ENCODE measurements around the gene ETNK1.
"Not testable (repeated sequence)": the region's sequence is repeated elsewhere in the genome, so short reads cannot be mapped to it uniquely, and the experiment has no call there.

The ETNK1 gene

DNA sequence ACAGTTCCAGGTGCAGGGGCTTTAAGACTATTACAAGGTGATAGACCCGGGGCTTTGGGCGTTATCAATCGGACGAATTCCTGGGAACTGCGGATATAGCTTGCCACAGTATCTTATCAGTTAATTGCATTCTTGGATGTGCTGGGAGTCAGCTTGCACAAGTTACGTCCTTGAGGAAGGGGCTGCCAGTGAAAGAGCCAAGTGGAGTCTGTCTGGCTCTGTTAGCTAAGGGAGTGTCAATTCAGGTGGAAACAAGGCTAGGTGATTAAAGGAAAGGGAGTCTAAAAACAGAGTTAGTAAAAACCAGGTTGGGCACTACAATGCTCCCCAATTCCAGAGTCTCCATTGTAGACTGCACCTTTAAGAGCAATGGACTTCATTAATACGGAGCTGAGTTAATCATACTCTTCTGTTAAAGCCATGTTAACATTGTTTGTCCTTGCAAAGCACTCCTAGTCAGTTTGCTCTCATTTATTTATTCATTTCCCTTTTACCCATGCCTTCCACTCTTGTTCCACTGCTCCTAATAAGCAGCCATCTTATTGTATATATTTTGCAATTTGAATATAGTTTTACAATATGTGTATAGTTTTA, 76.3 kb downstream of the ETNK1 start:
- not testable (repeated sequence) for H3K18ac ChIP-seq (ENCODE audit: low read length); H4K8ac ChIP-seq (ENCODE audit: low read depth, low read length); H2BK120ac ChIP-seq (ENCODE audit: low read depth, low read length); H3K4me2 ChIP-seq (ENCODE audit: low read length); H3K4me1 ChIP-seq (ENCODE audit: control insufficient read depth, low read depth, low read length); H3K79me2 ChIP-seq (ENCODE audit: control insufficient read depth, insufficient read depth, low read length); H3K79me1 ChIP-seq (ENCODE audit: low read length); H3K4me3 ChIP-seq (ENCODE audit: low read length); H2AK5ac ChIP-seq (ENCODE audit: low read length); H4K5ac ChIP-seq (ENCODE audit: low read length); H3K4ac ChIP-seq (ENCODE audit: low read depth, low read length); H2BK15ac ChIP-seq (replicated peaks; ENCODE audit: low read depth); H3K27me3 ChIP-seq (ENCODE audit: insufficient read depth, low read length, poor library complexity); H3K23ac ChIP-seq (ENCODE audit: low read length); H3K36me3 ChIP-seq (ENCODE audit: control insufficient read depth, insufficient read depth, low read length)
- WGBS (ENCODE audit: extremely low coverage, insufficient coverage, low lambda C conversion rate), result no CpG with 5 or more reads among the region's 7 CpGs
- DNase-seq, result peak; percentile 77
- H3K27ac ChIP-seq (ENCODE audit: low read depth, low read length), result peak overlapping the region; percentile 86
- peak overlapping the region; percentile 70 for H3K56ac ChIP-seq (ENCODE audit: low read length)
- H3K9ac ChIP-seq (ENCODE audit: low read length), result peak overlapping the region; percentile 29
- H2BK5ac ChIP-seq (ENCODE audit: low read length), result peak overlapping the region; percentile 89

DNA sequence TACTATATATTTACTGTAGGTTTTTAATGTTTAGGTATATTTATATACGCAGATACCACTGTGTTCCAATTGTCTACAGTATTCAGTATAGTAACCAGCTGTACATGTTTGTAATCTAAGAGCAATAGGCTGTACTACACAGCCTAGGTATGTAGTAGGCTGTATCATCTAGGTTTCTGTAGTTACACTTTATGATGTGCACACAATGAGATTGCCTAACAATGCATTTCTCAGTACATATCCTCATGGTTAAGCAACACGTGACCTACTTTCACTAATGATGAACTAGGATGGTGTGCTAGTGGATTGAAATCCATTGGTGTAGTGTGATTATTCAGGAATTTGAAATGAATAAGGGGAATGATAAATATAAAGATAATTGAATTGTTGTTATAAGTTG, 77.7 kb downstream of the ETNK1 start:
- Histone ChIP-seq H3K36me3 (ENCODE audit: control insufficient read depth, insufficient read depth, low read length) (no peaks in the 10 kb centered on the region), H2AK5ac (ENCODE audit: low read length) (no peak overlapping the region), H3K79me1 (ENCODE audit: low read length) (no peaks in the 10 kb centered on the region), H2BK5ac (ENCODE audit: low read length) (no peak overlapping the region), H3K56ac (ENCODE audit: low read length) (no peak overlapping the region), H3K18ac (ENCODE audit: low read length) (no peak overlapping the region), H3K4me3 (ENCODE audit: low read length) (no peak overlapping the region), H3K4me1 (ENCODE audit: control insufficient read depth, low read depth, low read length) (peaks cover 5% of the 10 kb centered on the region), H4K8ac (ENCODE audit: low read depth, low read length) (no peak overlapping the region), H3K9ac (ENCODE audit: low read length) (no peak overlapping the region), H3K27me3 (ENCODE audit: insufficient read depth, low read length, poor library complexity) (no peaks in the 10 kb centered on the region), H3K23ac (ENCODE audit: low read length) (no peak overlapping the region), H3K4ac (ENCODE audit: low read depth, low read length) (no peak overlapping the region), H2BK120ac (ENCODE audit: low read depth, low read length) (no peak overlapping the region), H3K4me2 (ENCODE audit: low read length) (no peak overlapping the region), H2BK15ac (replicated peaks; ENCODE audit: low read depth) (no peak overlapping the region), H4K5ac (ENCODE audit: low read length) (no peak overlapping the region), H3K79me2 (ENCODE audit: control insufficient read depth, insufficient read depth, low read length) (no peaks in the 10 kb centered on the region), H3K27ac (ENCODE audit: low read depth, low read length) (no peak overlapping the region)
- DNase-seq, result no peak
- no CpG with 5 or more reads among the region's 2 CpGs for WGBS (ENCODE audit: extremely low coverage, insufficient coverage, low lambda C conversion rate)

DNA sequence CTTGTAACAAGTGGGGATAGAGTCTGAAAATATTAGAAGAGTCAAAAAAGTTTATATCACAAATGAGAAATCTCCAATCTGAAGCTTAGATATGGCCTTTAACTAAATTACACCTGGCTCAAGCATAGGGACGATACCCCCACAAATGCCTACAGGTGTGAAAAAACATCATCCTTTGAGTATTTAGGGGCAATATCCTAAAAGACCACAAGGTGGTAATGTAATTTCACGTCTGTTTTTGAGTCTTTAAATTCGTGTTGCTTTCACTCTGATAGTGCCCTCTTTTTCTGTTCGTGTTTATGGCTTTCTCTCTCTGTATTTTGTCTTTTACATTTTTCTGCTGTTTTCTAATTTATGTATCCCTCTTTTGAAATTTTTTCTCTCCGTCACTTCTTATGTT, 84.3 kb downstream of the ETNK1 start:
- no CpG with 5 or more reads among the region's 5 CpGs for WGBS (ENCODE audit: extremely low coverage, insufficient coverage, low lambda C conversion rate)
- Histone ChIP-seq H3K9ac (ENCODE audit: low read length) (no peak overlapping the region), H3K18ac (ENCODE audit: low read length) (no peak overlapping the region), H3K27me3 (ENCODE audit: insufficient read depth, low read length, poor library complexity) (no peaks in the 10 kb centered on the region), H3K23ac (ENCODE audit: low read length) (no peak overlapping the region), H2AK5ac (ENCODE audit: low read length) (no peak overlapping the region), H2BK15ac (replicated peaks; ENCODE audit: low read depth) (no peak overlapping the region), H3K36me3 (ENCODE audit: control insufficient read depth, insufficient read depth, low read length) (no peaks in the 10 kb centered on the region), H4K8ac (ENCODE audit: low read depth, low read length) (no peak overlapping the region), H2BK5ac (ENCODE audit: low read length) (no peak overlapping the region), H3K79me1 (ENCODE audit: low read length) (no peaks in the 10 kb centered on the region), H3K56ac (ENCODE audit: low read length) (no peak overlapping the region), H4K5ac (ENCODE audit: low read length) (no peak overlapping the region), H3K27ac (ENCODE audit: low read depth, low read length) (no peak overlapping the region), H2BK120ac (ENCODE audit: low read depth, low read length) (no peak overlapping the region), H3K79me2 (ENCODE audit: control insufficient read depth, insufficient read depth, low read length) (no peaks in the 10 kb centered on the region), H3K4me1 (ENCODE audit: control insufficient read depth, low read depth, low read length) (no peaks in the 10 kb centered on the region), H3K4ac (ENCODE audit: low read depth, low read length) (no peak overlapping the region), H3K4me3 (ENCODE audit: low read length) (no peak overlapping the region), H3K4me2 (ENCODE audit: low read length) (no peak overlapping the region)
- DNase-seq, result peak; percentile 74

- Histone ChIP-seq H2BK120ac (ENCODE audit: low read depth, low read length) (no peak overlapping the region), H2BK5ac (ENCODE audit: low read length) (no peak overlapping the region), H4K5ac (ENCODE audit: low read length) (no peak overlapping the region), H3K4ac (ENCODE audit: low read depth, low read length) (no peak overlapping the region), H4K8ac (ENCODE audit: low read depth, low read length) (no peak overlapping the region), H3K4me1 (ENCODE audit: control insufficient read depth, low read depth, low read length) (no peaks in the 10 kb centered on the region), H2BK15ac (replicated peaks; ENCODE audit: low read depth) (no peak overlapping the region), H2AK5ac (ENCODE audit: low read length) (no peak overlapping the region), H3K79me1 (ENCODE audit: low read length) (no peaks in the 10 kb centered on the region), H3K36me3 (ENCODE audit: control insufficient read depth, insufficient read depth, low read length) (no peaks in the 10 kb centered on the region), H3K9ac (ENCODE audit: low read length) (no peak overlapping the region), H3K4me2 (ENCODE audit: low read length) (no peak overlapping the region), H3K23ac (ENCODE audit: low read length) (no peak overlapping the region), H3K56ac (ENCODE audit: low read length) (peak overlapping the region; percentile 28), H3K4me3 (ENCODE audit: low read length) (no peak overlapping the region), H3K18ac (ENCODE audit: low read length) (no peak overlapping the region), H3K79me2 (ENCODE audit: control insufficient read depth, insufficient read depth, low read length) (no peaks in the 10 kb centered on the region), H3K27ac (ENCODE audit: low read depth, low read length) (no peak overlapping the region), H3K27me3 (ENCODE audit: insufficient read depth, low read length, poor library complexity) (no peaks in the 10 kb centered on the region)
- no peak for DNase-seq
- no CpG with 5 or more reads among the region's 7 CpGs for WGBS (ENCODE audit: extremely low coverage, insufficient coverage, low lambda C conversion rate)
Measured at GRCh38 chr12:22712083-22712482, 87.1 kb downstream of the ETNK1 start.

DNA sequence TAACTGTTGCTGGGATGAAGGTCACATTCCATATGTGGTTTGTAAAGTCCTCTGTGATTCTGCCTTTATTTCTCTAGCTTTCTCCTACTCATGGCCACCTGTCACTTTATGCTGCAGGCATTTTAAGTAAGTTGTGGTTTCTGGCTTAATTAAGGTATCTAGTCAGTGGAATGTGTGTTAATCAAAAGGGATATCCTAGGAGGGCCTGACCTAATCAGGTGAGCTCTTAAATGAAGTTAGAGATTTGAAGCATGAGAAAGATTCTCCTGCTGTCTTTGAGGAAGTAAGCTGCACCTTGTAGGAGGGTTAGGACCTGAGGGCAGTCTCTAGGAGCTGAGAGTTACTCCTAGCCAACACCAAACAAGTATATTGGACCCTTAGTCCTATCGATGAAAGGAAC, 90.3 kb downstream of the ETNK1 start:
- no peak overlapping the region for H3K56ac ChIP-seq (ENCODE audit: low read length)
- H3K79me2 ChIP-seq (ENCODE audit: control insufficient read depth, insufficient read depth, low read length), result no peaks in the 10 kb centered on the region
- no peaks in the 10 kb centered on the region for H3K79me1 ChIP-seq (ENCODE audit: low read length)
- WGBS (ENCODE audit: extremely low coverage, insufficient coverage, low lambda C conversion rate), result no CpG with 5 or more reads among the region's 1 CpG
- no peak for DNase-seq
- no peaks in the 10 kb centered on the region for H3K4me1 ChIP-seq (ENCODE audit: control insufficient read depth, low read depth, low read length)
- H3K27ac ChIP-seq (ENCODE audit: low read depth, low read length), result no peak overlapping the region
- H4K8ac ChIP-seq (ENCODE audit: low read depth, low read length), result no peak overlapping the region
- H2BK5ac ChIP-seq (ENCODE audit: low read length), result no peak overlapping the region
- no peak overlapping the region for H2AK5ac ChIP-seq (ENCODE audit: low read length)
- no peak overlapping the region for H3K23ac ChIP-seq (ENCODE audit: low read length)
- H3K27me3 ChIP-seq (ENCODE audit: insufficient read depth, low read length, poor library complexity), result no peaks in the 10 kb centered on the region
- H3K4me3 ChIP-seq (ENCODE audit: low read length), result no peak overlapping the region
- H4K5ac ChIP-seq (ENCODE audit: low read length), result no peak overlapping the region
- no peak overlapping the region for H2BK120ac ChIP-seq (ENCODE audit: low read depth, low read length)
- no peak overlapping the region for H3K4me2 ChIP-seq (ENCODE audit: low read length)
- H3K9ac ChIP-seq (ENCODE audit: low read length), result no peak overlapping the region
- H3K18ac ChIP-seq (ENCODE audit: low read length), result no peak overlapping the region
- no peak overlapping the region for H2BK15ac ChIP-seq (replicated peaks; ENCODE audit: low read depth)
- no peak overlapping the region for H3K4ac ChIP-seq (ENCODE audit: low read depth, low read length)
- no peaks in the 10 kb centered on the region for H3K36me3 ChIP-seq (ENCODE audit: control insufficient read depth, insufficient read depth, low read length)

GRCh38 chr12:22719745-22720144, 94.8 kb downstream of the ETNK1 start:
- H4K8ac ChIP-seq (ENCODE audit: low read depth, low read length), result no peak overlapping the region
- H3K56ac ChIP-seq (ENCODE audit: low read length), result no peak overlapping the region
- no peaks in the 10 kb centered on the region for H3K79me1 ChIP-seq (ENCODE audit: low read length)
- no peak overlapping the region for H2BK120ac ChIP-seq (ENCODE audit: low read depth, low read length)
- H3K27me3 ChIP-seq (ENCODE audit: insufficient read depth, low read length, poor library complexity), result no peaks in the 10 kb centered on the region
- H3K36me3 ChIP-seq (ENCODE audit: control insufficient read depth, insufficient read depth, low read length), result no peaks in the 10 kb centered on the region
- no peak overlapping the region for H3K18ac ChIP-seq (ENCODE audit: low read length)
- no peaks in the 10 kb centered on the region for H3K4me1 ChIP-seq (ENCODE audit: control insufficient read depth, low read depth, low read length)
- H3K4me2 ChIP-seq (ENCODE audit: low read length), result no peak overlapping the region
- no peaks in the 10 kb centered on the region for H3K79me2 ChIP-seq (ENCODE audit: control insufficient read depth, insufficient read depth, low read length)
- no peak overlapping the region for H2AK5ac ChIP-seq (ENCODE audit: low read length)
- no peak overlapping the region for H3K4ac ChIP-seq (ENCODE audit: low read depth, low read length)
- no peak for DNase-seq
- H3K4me3 ChIP-seq (ENCODE audit: low read length), result no peak overlapping the region
- no peak overlapping the region for H3K27ac ChIP-seq (ENCODE audit: low read depth, low read length)
- no peak overlapping the region for H2BK5ac ChIP-seq (ENCODE audit: low read length)
- no peak overlapping the region for H3K9ac ChIP-seq (ENCODE audit: low read length)
- whole genome bisulfite sequencing (ENCODE audit: extremely low coverage, insufficient coverage, low lambda C conversion rate), result 100% methylated on average over 1 of the region's 4 CpGs
- H2BK15ac ChIP-seq (replicated peaks; ENCODE audit: low read depth), result no peak overlapping the region
- H4K5ac ChIP-seq (ENCODE audit: low read length), result no peak overlapping the region
- no peak overlapping the region for H3K23ac ChIP-seq (ENCODE audit: low read length)

Data from mesendoderm (in vitro differentiated cells).